Measurements from ENCODE around the gene SNTB2. TPM values are rescaled to one million over a fixed set of nuclear protein-coding genes. Genes with fewer than 3 reads are reported as not detected.

SNTB2 gene
- total RNA-seq, 2 donors from 2014 or later, result 33.7 to 53.0 TPM

- Histone ChIP-seq H3K4me1 (replicated peaks) (no peaks in the 10 kb centered on the region), H3K36me3 (no peaks in the 10 kb centered on the region), H3K4me3 (no peak overlapping the region), H3K27me3 (replicated peaks; ENCODE audit: insufficient read depth) (no peaks in the 10 kb centered on the region), H3K27ac (no peak overlapping the region), H3K9me3 (no peaks in the 10 kb centered on the region)
- DNase-seq (ENCODE audit: low spot score), result no peak
- TF ChIP-seq POLR2AphosphoS5 (IDR thresholded peaks at IDR 0.05), result no peak
- TF ChIP-seq POLR2A (IDR thresholded peaks at IDR 0.05), result no peak
- no peak for TF ChIP-seq CTCF (IDR thresholded peaks at IDR 0.05)
- intact Hi-C loops (cut with DNase I), result no loop called here
- WGBS, result 84% methylated on average over 4 of the region's 4 CpGs
Observed at GRCh38 chr16:69274699-69275235, 87.8 kb downstream of the SNTB2 start.

- no peak for TF ChIP-seq CTCF (IDR thresholded peaks at IDR 0.05)
- peak; percentile 17 for TF ChIP-seq POLR2AphosphoS5 (IDR thresholded peaks at IDR 0.05)
- TF ChIP-seq POLR2A (IDR thresholded peaks at IDR 0.05), result no peak
- no peaks in the 10 kb centered on the region for H3K27me3 ChIP-seq (replicated peaks; ENCODE audit: insufficient read depth)
- no peaks in the 10 kb centered on the region for H3K4me1 ChIP-seq (replicated peaks)
- WGBS, result 37% methylated on average over 7 of the region's 7 CpGs
- intact Hi-C loops (cut with DNase I), result no loop called here
- no peak overlapping the region for H3K27ac ChIP-seq
- H3K4me3 ChIP-seq, result no peak overlapping the region
- no peaks in the 10 kb centered on the region for H3K36me3 ChIP-seq
- no peaks in the 10 kb centered on the region for H3K9me3 ChIP-seq
- DNase-seq (ENCODE audit: low spot score), result no peak
Observed at GRCh38 chr16:69276148-69277115, 89.5 kb downstream of the SNTB2 start.

- Histone ChIP-seq H3K4me1 (replicated peaks) (no peaks in the 10 kb centered on the region), H3K27ac (no peak overlapping the region), H3K36me3 (no peaks in the 10 kb centered on the region), H3K9me3 (no peaks in the 10 kb centered on the region), H3K27me3 (replicated peaks; ENCODE audit: insufficient read depth) (no peaks in the 10 kb centered on the region), H3K4me3 (no peak overlapping the region)
- TF ChIP-seq POLR2AphosphoS5 (IDR thresholded peaks at IDR 0.05), result no peak
- TF ChIP-seq CTCF (IDR thresholded peaks at IDR 0.05), result no peak
- TF ChIP-seq POLR2A (IDR thresholded peaks at IDR 0.05), result no peak
- DNase-seq (ENCODE audit: low spot score), result no peak
- 45% methylated on average over 1 of the region's 1 CpG for WGBS
- intact Hi-C loops (cut with DNase I), result no loop called here
Observed at GRCh38 chr16:69277413-69277812, 90.4 kb downstream of the SNTB2 start.

GRCh38 chr16:69283851-69284250, 96.9 kb downstream of the SNTB2 start:
- Histone ChIP-seq H3K4me1 (replicated peaks) (no peaks in the 10 kb centered on the region), H3K27ac (no peak overlapping the region), H3K4me3 (no peak overlapping the region), H3K36me3 (no peaks in the 10 kb centered on the region), H3K9me3 (no peaks in the 10 kb centered on the region), H3K27me3 (replicated peaks; ENCODE audit: insufficient read depth) (no peaks in the 10 kb centered on the region)
- intact Hi-C loops (cut with DNase I), result no loop called here
- DNase-seq (ENCODE audit: low spot score), result no peak
- TF ChIP-seq CTCF (IDR thresholded peaks at IDR 0.05), result no peak
- TF ChIP-seq POLR2AphosphoS5 (IDR thresholded peaks at IDR 0.05), result no peak
- no peak for TF ChIP-seq POLR2A (IDR thresholded peaks at IDR 0.05)
- WGBS, result 83% methylated on average over 4 of the region's 4 CpGs

Data from prostate gland (tissue), 2 donors.